PC-9 (cell line): ENCODE data around the gene TRAF3. TPM values are rescaled to one million over a fixed set of nuclear protein-coding genes. Genes with fewer than 3 reads are reported as not detected.

ENCODE experiments used
- BruUV-seq: library from RNA; stranded (reverse); fragments of 400-500 nt; replicated peaks from 2 replicates; lab custom pipeline; 2021; lab: Mats Ljungman, UMichigan
- CTCF ChIA-PET: fragments of 300-600 bp; sonication (Branson Sonifier 250); formaldehyde crosslinking; loops from one replicate; lab custom pipeline; 2022; ENCODE audit warnings: antibody characterized with exemption; lab: Charles Lee
- POLR2A ChIA-PET: fragments of 300-600 bp; sonication (Branson Sonifier 250); formaldehyde crosslinking; loops from one replicate; lab custom pipeline; 2022; ENCODE audit warnings: antibody characterized with exemption; ENCODE audit not compliant: unreplicated experiment; lab: Charles Lee
- DNase-seq, 2 experiments: peaks; one replicate each; pipeline versions ENCODE4 v3.0.0 to v3.0.0-alpha.2; 2015 to 2022; ENCODE audit warnings: mixed read lengths in 1 of 2
- H2AFZ ChIP-seq: fragments of 200-600 bp; sonication (generic); 2 replicates; pipeline ENCODE4 v1.8.1; 2017; ENCODE audit warnings: antibody characterized with exemption
- H3F3A ChIP-seq: fragments of 200-600 bp; sonication (generic); 2 replicates; pipeline ENCODE4 v1.8.1; 2017; ENCODE audit warnings: antibody characterized with exemption, mild to moderate bottlenecking, low read depth; ENCODE audit not compliant: insufficient read depth
- H3K27ac ChIP-seq: fragments of 200-600 bp; sonication (generic); 2 replicates; pipeline ENCODE4 v1.6.1; 2016; ENCODE audit warnings: mixed run types
- H3K27me3 ChIP-seq: fragments of 200-600 bp; sonication (generic); 2 replicates; pipeline ENCODE4 v1.6.1; 2016; ENCODE audit warnings: low read depth, mixed run types; ENCODE audit not compliant: insufficient read depth
- H3K36me3 ChIP-seq: fragments of 200-600 bp; sonication (generic); 2 replicates; pipeline ENCODE4 v1.6.1; 2016; ENCODE audit warnings: low read depth, mixed run types
- H3K4me1 ChIP-seq: fragments of 200-600 bp; sonication (generic); replicated peaks from 2 replicates; pipeline ENCODE4 v1.6.1; 2016; ENCODE audit warnings: mixed run types; ENCODE audit not compliant: insufficient read depth
- H3K4me2 ChIP-seq: fragments of 200-600 bp; sonication (generic); 2 replicates; pipeline ENCODE4 v1.6.1; 2017; ENCODE audit warnings: mixed run types
- H3K4me3 ChIP-seq: fragments of 200-600 bp; sonication (generic); 2 replicates; pipeline ENCODE4 v1.6.1; 2016; ENCODE audit warnings: mixed run types
- H3K79me2 ChIP-seq: fragments of 200-600 bp; sonication (generic); 2 replicates; pipeline ENCODE4 v1.6.1; 2017; ENCODE audit warnings: low read depth, mixed run types
- H3K9me2 ChIP-seq: fragments of 200-600 bp; sonication (generic); 2 replicates; pipeline ENCODE4 v1.8.1; 2017; ENCODE audit warnings: mild to moderate bottlenecking; ENCODE audit not compliant: insufficient read depth
- H3K9me3 ChIP-seq: fragments of 200-600 bp; sonication (generic); 2 replicates; pipeline ENCODE4 v1.8.1; 2016; ENCODE audit warnings: low read depth; ENCODE audit not compliant: insufficient read depth
- H4K20me1 ChIP-seq: fragments of 200-600 bp; sonication (generic); 2 replicates; pipeline ENCODE4 v1.8.1; 2017; ENCODE audit not compliant: insufficient read depth
- EZH2 ChIP-seq: fragments of 200-600 bp; sonication (generic); IDR thresholded peaks from 2 replicates; pipeline ENCODE4 v1.8.0; 2017; ENCODE audit warnings: antibody characterized with exemption, low read depth
- intact Hi-C: fragments of 100-400 bp; cut with micrococcal nuclease; formaldehyde crosslinking; loops from one replicate; pipeline ENCODE4 v1.10.0; 2022; ENCODE audit not compliant: unreplicated experiment
- total RNA-seq: library from RNA; stranded (reverse); gene quantifications from 2 replicates; pipeline ENCODE4 v1.2.3, GENCODE V29; 2021
- TF ChIP-seq, protein P1 (sequence below): fragments of 200-600 bp; sonication (generic); conservative IDR thresholded peaks from 2 replicates; pipeline ENCODE4 v1.6.1; 2017; ENCODE audit warnings: mixed run types, antibody characterized with exemption, mild to moderate bottlenecking, moderate library complexity

TRAF3 gene
- total RNA-seq, 1 experiment from 2014 or later = 41.3 TPM

DNA sequence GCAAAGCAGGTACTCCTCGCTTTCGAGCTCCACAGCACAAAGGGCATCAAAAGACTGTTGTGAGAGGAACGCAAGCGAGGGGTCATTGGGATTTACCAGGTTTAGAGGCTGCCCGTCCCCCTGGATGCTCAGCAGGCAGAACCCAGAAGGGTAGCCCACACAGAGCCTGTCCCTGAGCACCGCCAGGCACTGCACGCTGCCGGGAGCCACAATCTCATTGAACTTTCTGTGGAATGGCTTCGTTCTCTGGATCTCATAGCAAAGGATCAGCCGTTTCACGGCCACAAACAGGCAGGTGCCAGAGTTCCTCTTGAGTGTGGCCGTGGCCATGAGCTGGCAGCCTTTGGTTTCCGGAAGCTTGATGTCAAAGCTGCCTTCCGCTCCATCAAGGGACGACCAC, 166.7 kb downstream of the TRAF3 start:
- ChIA-PET CTCF (interaction anchor here (0.6 kb wide), 1 partner anchor 185 kb away, joined by 3 read pairs; no protein-coding TSS in a partner anchor), POLR2A (interaction anchor here (0.6 kb wide), 1 partner anchor 12 kb away, joined by 4 read pairs; no protein-coding TSS in a partner anchor)
- Histone ChIP-seq H4K20me1 (peaks cover 16% of the 10 kb centered on the region; the same call in 1 of the 2 replicates), H3K36me3 (peaks cover 34% of the 10 kb centered on the region), H3K9me2 (no peaks in the 10 kb centered on the region), H3K27ac (no peak overlapping the region), H3F3A (peaks cover 6% of the 10 kb centered on the region; the same call in 1 of the 2 replicates), H3K27me3 (no peaks in the 10 kb centered on the region), H3K79me2 (no peaks in the 10 kb centered on the region), H2AFZ (no peak overlapping the region), H3K4me3 (no peak overlapping the region), H3K4me2 (no peak overlapping the region), H3K4me1 (no peaks in the 10 kb centered on the region), H3K9me3 (no peaks in the 10 kb centered on the region)
- TF ChIP-seq, protein P1, sequence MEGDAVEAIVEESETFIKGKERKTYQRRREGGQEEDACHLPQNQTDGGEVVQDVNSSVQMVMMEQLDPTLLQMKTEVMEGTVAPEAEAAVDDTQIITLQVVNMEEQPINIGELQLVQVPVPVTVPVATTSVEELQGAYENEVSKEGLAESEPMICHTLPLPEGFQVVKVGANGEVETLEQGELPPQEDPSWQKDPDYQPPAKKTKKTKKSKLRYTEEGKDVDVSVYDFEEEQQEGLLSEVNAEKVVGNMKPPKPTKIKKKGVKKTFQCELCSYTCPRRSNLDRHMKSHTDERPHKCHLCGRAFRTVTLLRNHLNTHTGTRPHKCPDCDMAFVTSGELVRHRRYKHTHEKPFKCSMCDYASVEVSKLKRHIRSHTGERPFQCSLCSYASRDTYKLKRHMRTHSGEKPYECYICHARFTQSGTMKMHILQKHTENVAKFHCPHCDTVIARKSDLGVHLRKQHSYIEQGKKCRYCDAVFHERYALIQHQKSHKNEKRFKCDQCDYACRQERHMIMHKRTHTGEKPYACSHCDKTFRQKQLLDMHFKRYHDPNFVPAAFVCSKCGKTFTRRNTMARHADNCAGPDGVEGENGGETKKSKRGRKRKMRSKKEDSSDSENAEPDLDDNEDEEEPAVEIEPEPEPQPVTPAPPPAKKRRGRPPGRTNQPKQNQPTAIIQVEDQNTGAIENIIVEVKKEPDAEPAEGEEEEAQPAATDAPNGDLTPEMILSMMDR = no peak
- no peak for TF ChIP-seq EZH2
- intact Hi-C loops = no loop called here
- BruUV-seq = no TSS peak
- DNase-seq = no peak

DNA sequence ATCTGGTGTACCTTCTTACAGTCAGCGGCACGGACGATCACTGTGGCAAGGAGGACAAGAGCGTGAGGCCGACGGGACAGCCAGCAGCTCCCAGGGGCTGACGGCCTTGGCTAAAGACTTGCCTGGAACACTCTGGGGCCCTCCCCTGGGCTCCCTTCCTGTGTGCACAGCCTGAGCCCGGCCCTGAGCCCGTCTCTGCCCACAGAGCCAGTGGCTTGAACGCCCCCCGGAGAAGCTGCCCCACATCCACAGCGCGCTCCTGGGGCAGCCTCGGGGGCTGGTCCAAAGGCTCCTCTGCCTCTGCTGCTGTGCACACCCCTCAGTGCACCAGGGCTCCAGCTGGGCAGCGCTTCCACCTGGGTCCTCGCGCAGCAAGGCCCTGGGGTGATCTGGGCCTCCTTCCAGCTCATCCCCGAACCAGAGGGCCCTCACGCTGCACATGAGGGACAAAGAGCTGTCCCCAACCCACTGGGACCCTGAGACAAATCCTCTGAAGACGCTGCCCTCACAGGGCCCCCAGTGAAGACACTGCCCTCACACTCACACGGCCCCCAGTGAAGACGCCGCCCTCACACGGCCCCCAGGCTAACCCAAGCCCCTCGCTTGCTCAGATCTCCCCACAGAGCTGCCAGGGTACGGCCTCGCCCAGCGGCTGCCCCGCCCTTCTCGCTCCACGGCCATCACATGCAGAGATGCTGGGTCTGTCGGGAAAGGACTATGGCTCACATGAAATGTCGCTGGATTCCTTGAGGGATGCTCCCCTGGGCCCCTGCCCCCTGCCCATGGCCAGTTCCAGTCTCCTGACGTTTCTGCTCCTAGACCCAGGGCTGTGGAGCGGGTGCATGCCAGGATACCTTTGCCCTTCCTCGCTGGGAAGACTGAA, 167.4 kb downstream of the TRAF3 start:
- Histone ChIP-seq H3K4me2 (no peak overlapping the region), H4K20me1 (peaks cover 16% of the 10 kb centered on the region; the same call in 1 of the 2 replicates), H3K9me3 (no peaks in the 10 kb centered on the region), H3K27ac (no peak overlapping the region), H2AFZ (no peak overlapping the region), H3K27me3 (no peaks in the 10 kb centered on the region), H3K9me2 (no peaks in the 10 kb centered on the region), H3F3A (peaks cover 6% of the 10 kb centered on the region; the same call in 1 of the 2 replicates), H3K79me2 (no peaks in the 10 kb centered on the region), H3K4me1 (no peaks in the 10 kb centered on the region), H3K36me3 (peaks cover 39% of the 10 kb centered on the region), H3K4me3 (no peak overlapping the region)
- no peak for DNase-seq
- ChIA-PET CTCF (interaction anchor here (0.6 kb wide), 2 partner anchors 186 to 1250 kb away, joined by 3 to 4 read pairs; no protein-coding TSS in a partner anchor), POLR2A (interaction anchor here (0.6 kb wide), 1 partner anchor 12 kb away, joined by 4 read pairs; no protein-coding TSS in a partner anchor)
- intact Hi-C loops = no loop called here
- BruUV-seq = no TSS peak
- TF ChIP-seq EZH2 = no peak
- TF ChIP-seq, protein P1 = no peak

DNA sequence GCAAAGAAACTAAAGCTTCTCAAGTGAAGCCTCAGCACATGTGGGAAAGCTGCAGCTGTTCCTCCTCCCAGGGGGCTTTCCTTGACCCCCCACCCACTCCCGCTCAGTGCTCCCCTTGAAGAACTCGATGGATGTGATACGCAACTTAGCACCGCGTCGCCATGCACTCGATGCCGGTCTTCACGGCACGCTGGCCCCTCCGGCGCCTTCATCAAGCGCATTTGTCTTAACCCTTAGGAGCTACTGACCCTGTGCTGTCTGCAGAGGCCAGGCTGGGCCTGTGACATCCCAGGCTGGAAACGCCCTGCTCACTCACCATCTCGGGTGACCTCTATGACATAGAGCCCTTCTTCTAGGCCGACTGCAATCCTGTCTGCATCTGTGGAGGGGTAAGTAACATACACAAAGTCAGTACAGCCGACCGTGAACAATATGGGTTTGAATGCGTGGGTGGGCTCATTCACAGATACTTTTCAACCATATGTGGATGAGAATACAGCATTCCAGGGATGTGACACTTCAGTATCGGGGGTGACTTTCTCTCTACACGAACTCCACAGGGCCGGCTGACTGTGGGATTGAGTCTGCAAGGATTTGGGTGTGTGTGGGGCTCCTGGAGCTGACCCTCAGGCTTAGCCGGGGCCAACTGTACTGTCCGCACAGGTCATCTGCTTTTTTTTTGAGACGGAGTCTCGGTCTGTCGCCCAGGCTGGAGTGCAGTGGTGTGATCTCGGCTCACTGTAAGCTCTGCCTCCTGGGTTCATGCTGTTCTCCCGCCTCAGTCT, 168.3 kb downstream of the TRAF3 start:
- intact Hi-C loops = no loop called here
- CTCF ChIA-PET = interaction anchor here (0.6 kb wide), 1 partner anchor 1251 kb away, joined by 4 read pairs; no protein-coding TSS in a partner anchor
- no peak overlapping the region for H3K27ac ChIP-seq
- no peaks in the 10 kb centered on the region for H3K9me3 ChIP-seq
- no peaks in the 10 kb centered on the region for H3K4me1 ChIP-seq
- H3K79me2 ChIP-seq = no peaks in the 10 kb centered on the region
- no peak for DNase-seq
- TF ChIP-seq, protein P1 = no peak
- TF ChIP-seq EZH2 = no peak
- no peak overlapping the region for H2AFZ ChIP-seq
- H3K4me3 ChIP-seq = no peak overlapping the region
- POLR2A ChIA-PET = interaction anchor here (0.6 kb wide), 1 partner anchor 160 kb away, joined by 3 read pairs; no protein-coding TSS in a partner anchor
- no peak overlapping the region for H3K4me2 ChIP-seq
- BruUV-seq = no TSS peak
- H4K20me1 ChIP-seq = peaks cover 16% of the 10 kb centered on the region; the same call in 1 of the 2 replicates
- no peaks in the 10 kb centered on the region for H3K27me3 ChIP-seq
- H3F3A ChIP-seq = peaks cover 6% of the 10 kb centered on the region; the same call in 1 of the 2 replicates
- H3K36me3 ChIP-seq = peaks cover 43% of the 10 kb centered on the region
- no peaks in the 10 kb centered on the region for H3K9me2 ChIP-seq
